Mesendoderm (in vitro differentiated cells): ENCODE results near the gene MEGF6.
A peak's percentile ranks its signal among the peaks of the same experiment; 100 is the strongest.

ENCODE experiments used
- DNase-seq: peaks from one replicate; pipeline ENCODE4 v3.0.0; 2013
- H2AK5ac ChIP-seq: 2 replicates; pipeline ENCODE4 v1.6.1; 2013; ENCODE audit warnings: low read length, inconsistent platforms
- H2BK120ac ChIP-seq: 2 replicates; pipeline ENCODE4 v1.6.1; 2013; ENCODE audit warnings: low read depth, mild to moderate bottlenecking, low read length, moderate library complexity, mixed read lengths
- H2BK15ac ChIP-seq: replicated peaks from 2 replicates; pipeline ENCODE4 v1.6.1; 2013; ENCODE audit warnings: low read depth, mild to moderate bottlenecking, moderate library complexity
- H2BK5ac ChIP-seq: 2 replicates; pipeline ENCODE4 v1.6.1; 2013; ENCODE audit warnings: low read length, inconsistent platforms
- H3K18ac ChIP-seq: 2 replicates; pipeline ENCODE4 v1.6.1; 2013; ENCODE audit warnings: mild to moderate bottlenecking, low read length, mixed read lengths
- H3K23ac ChIP-seq: one replicate; pipeline ENCODE4 v1.6.1; 2013; ENCODE audit warnings: low read length
- H3K27ac ChIP-seq: 2 replicates; pipeline ENCODE4 v1.5.1; 2013; ENCODE audit warnings: low read depth, mild to moderate bottlenecking, inconsistent platforms, low read length, moderate library complexity
- H3K27me3 ChIP-seq: 2 replicates; pipeline ENCODE4 v1.6.1; 2013; ENCODE audit warnings: low read length, control low read depth, mild to moderate bottlenecking, inconsistent platforms; ENCODE audit not compliant: insufficient read depth, poor library complexity
- H3K36me3 ChIP-seq: 2 replicates; pipeline ENCODE4 v1.6.1; 2013; ENCODE audit warnings: low read length, inconsistent platforms; ENCODE audit not compliant: control insufficient read depth, insufficient read depth
- H3K4ac ChIP-seq: one replicate; pipeline ENCODE4 v1.6.1; 2013; ENCODE audit warnings: low read depth, mild to moderate bottlenecking, low read length, moderate library complexity
- H3K4me1 ChIP-seq: 2 replicates; pipeline ENCODE4 v1.6.1; 2013; ENCODE audit warnings: low read depth, low read length, inconsistent platforms; ENCODE audit not compliant: control insufficient read depth
- H3K4me2 ChIP-seq: 2 replicates; pipeline ENCODE4 v1.6.1; 2013; ENCODE audit warnings: low read length
- H3K4me3 ChIP-seq: 2 replicates; pipeline ENCODE4 v1.5.1; 2013; ENCODE audit warnings: mild to moderate bottlenecking, low read length
- H3K56ac ChIP-seq: one replicate; pipeline ENCODE4 v1.6.1; 2013; ENCODE audit warnings: low read length
- H3K79me1 ChIP-seq: 2 replicates; pipeline ENCODE4 v1.6.1; 2013; ENCODE audit warnings: low read length, inconsistent platforms
- H3K79me2 ChIP-seq: 2 replicates; pipeline ENCODE4 v1.6.1; 2013; ENCODE audit warnings: mild to moderate bottlenecking, low read length; ENCODE audit not compliant: control insufficient read depth, insufficient read depth
- H3K9ac ChIP-seq: 2 replicates; pipeline ENCODE4 v1.6.1; 2013; ENCODE audit warnings: low read length, inconsistent platforms
- H4K5ac ChIP-seq: one replicate; pipeline ENCODE4 v1.6.1; 2013; ENCODE audit warnings: low read length
- H4K8ac ChIP-seq: one replicate; pipeline ENCODE4 v1.6.1; 2013; ENCODE audit warnings: low read depth, mild to moderate bottlenecking, control low read depth, low read length, moderate library complexity
- WGBS: extraction: QIAGEN DNeasy Blood & Tissue Kit; methylation state at CpG from one replicate; pipeline ENCODE4 v1.1.7; 2013; ENCODE audit warnings: low lambda C conversion rate, missing lambda C conversion rate; ENCODE audit not compliant: insufficient coverage; ENCODE audit errors: extremely low coverage; 5-methylcytosine and 5-hydroxymethylcytosine counted together

The MEGF6 gene

DNA sequence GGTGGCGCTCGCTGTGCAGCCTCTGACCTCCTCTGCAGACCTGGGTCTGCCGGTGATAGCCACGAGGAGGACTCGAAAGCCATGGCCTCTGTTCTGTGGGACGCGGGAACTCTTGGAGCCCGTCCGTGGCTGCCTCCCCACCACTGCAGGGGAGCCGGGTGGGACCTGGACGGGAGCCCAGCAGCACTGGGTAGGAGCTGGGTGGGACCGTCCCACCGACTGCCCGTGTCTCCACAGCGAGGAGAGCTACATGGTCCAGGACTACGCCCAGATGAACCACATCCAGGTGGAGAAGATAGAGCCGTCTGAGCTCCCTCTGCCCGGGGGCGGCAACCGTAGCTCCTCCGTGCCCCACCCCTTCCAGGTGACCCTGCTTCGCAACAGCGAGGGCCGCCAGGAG lies 133.1 kb downstream of the MEGF6 start:
- H3K79me1 ChIP-seq: no peaks in the 10 kb centered on the region
- no peak overlapping the region for H4K8ac ChIP-seq
- no peak overlapping the region for H2BK5ac ChIP-seq
- H3K79me2 ChIP-seq: no peaks in the 10 kb centered on the region
- no peak overlapping the region for H2BK15ac ChIP-seq
- no peak overlapping the region for H3K9ac ChIP-seq
- no peak overlapping the region for H3K18ac ChIP-seq
- H4K5ac ChIP-seq: no peak overlapping the region
- H3K27me3 ChIP-seq: no peaks in the 10 kb centered on the region
- no peak overlapping the region for H3K4ac ChIP-seq
- H3K4me3 ChIP-seq: no peak overlapping the region
- H3K23ac ChIP-seq: no peak overlapping the region
- H2BK120ac ChIP-seq: no peak overlapping the region
- H3K36me3 ChIP-seq: peaks cover 4% of the 10 kb centered on the region
- H2AK5ac ChIP-seq: no peak overlapping the region
- no peaks in the 10 kb centered on the region for H3K4me1 ChIP-seq
- no peak for DNase-seq
- no peak overlapping the region for H3K56ac ChIP-seq
- H3K27ac ChIP-seq: no peak overlapping the region
- H3K4me2 ChIP-seq: no peak overlapping the region
- no CpG with 5 or more reads among the region's 24 CpGs for WGBS

DNA sequence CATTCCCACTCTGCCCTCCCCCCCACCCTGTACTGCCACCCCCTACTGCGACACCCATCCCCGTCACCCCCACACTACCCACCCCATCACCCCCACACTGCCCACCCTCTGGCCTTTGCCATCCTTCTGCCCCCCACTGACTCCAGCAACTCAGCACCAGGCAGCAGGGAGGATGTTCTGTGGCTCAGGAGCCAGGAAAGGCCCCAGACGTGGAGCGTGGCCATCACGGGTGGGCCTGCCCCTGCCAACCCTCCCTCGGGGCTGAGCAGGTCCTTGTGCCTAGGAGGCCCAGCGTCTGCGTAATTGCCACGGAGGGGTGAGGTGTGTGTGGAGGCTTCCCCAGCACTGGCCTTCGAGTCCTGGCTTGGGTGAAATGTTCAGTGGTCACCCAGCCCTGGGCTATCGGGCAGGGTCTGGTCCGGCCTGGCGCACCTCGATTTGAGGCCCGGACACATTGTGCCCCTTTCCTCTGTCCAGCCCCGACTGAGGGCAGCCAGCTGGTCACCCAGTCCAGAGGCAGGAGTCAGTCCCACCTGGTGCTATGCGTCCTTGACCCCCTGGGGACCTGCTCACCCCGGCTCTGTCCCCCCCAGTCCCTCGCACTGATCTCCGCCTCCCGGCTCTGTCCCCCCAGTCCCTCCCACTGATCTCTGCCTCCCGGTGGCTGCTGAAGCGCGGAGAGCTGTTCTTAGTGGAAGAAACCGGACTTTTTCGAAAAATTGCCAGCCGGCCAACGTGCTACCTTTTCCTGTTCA lies 133.9 kb downstream of the MEGF6 start:
- Histone ChIP-seq H3K4me2 (no peak overlapping the region), H2BK120ac (no peak overlapping the region), H3K27ac (no peak overlapping the region), H2BK5ac (no peak overlapping the region), H4K5ac (no peak overlapping the region), H3K4ac (no peak overlapping the region), H4K8ac (no peak overlapping the region), H3K18ac (no peak overlapping the region), H3K27me3 (no peaks in the 10 kb centered on the region), H3K56ac (no peak overlapping the region), H3K79me1 (no peaks in the 10 kb centered on the region), H2BK15ac (no peak overlapping the region), H3K9ac (no peak overlapping the region), H3K79me2 (no peaks in the 10 kb centered on the region), H3K4me1 (no peaks in the 10 kb centered on the region), H3K36me3 (peaks cover 4% of the 10 kb centered on the region), H3K23ac (no peak overlapping the region), H3K4me3 (no peak overlapping the region), H2AK5ac (no peak overlapping the region)
- DNase-seq: peak; percentile 40
- no CpG with 5 or more reads among the region's 28 CpGs for WGBS

DNA sequence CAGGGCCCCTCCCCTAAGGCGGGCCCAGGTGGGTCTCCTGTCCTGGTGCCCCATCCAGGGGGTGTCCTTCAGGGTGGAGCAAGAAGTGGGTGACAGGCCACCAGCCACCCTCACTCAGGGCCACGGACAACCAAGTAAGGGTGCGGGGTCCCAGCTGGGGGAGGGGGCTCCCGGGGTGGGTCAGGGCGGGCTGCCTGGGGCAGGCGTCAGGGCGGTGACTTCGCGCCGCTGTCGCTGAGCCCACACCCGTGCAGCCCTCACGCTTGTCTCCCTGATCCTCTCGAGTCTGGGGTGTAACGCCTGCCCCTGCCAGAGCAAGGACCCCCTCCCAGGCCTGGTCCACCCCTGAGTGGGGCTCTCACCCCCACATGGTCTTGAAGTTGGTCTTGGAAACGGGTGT lies 134.6 kb downstream of the MEGF6 start:
- no CpG with 5 or more reads among the region's 16 CpGs for WGBS
- no peak overlapping the region for H3K18ac ChIP-seq
- no peak overlapping the region for H4K5ac ChIP-seq
- H3K23ac ChIP-seq: no peak overlapping the region
- H2BK120ac ChIP-seq: no peak overlapping the region
- H2BK5ac ChIP-seq: no peak overlapping the region
- H3K4ac ChIP-seq: no peak overlapping the region
- no peak overlapping the region for H3K4me3 ChIP-seq
- H2AK5ac ChIP-seq: no peak overlapping the region
- H3K79me2 ChIP-seq: no peaks in the 10 kb centered on the region
- no peak overlapping the region for H3K4me2 ChIP-seq
- H4K8ac ChIP-seq: no peak overlapping the region
- H3K36me3 ChIP-seq: peaks cover 4% of the 10 kb centered on the region
- no peak overlapping the region for H3K56ac ChIP-seq
- no peak for DNase-seq
- H2BK15ac ChIP-seq: no peak overlapping the region
- H3K4me1 ChIP-seq: no peaks in the 10 kb centered on the region
- H3K27me3 ChIP-seq: no peaks in the 10 kb centered on the region
- H3K27ac ChIP-seq: no peak overlapping the region
- no peaks in the 10 kb centered on the region for H3K79me1 ChIP-seq
- H3K9ac ChIP-seq: no peak overlapping the region

DNA sequence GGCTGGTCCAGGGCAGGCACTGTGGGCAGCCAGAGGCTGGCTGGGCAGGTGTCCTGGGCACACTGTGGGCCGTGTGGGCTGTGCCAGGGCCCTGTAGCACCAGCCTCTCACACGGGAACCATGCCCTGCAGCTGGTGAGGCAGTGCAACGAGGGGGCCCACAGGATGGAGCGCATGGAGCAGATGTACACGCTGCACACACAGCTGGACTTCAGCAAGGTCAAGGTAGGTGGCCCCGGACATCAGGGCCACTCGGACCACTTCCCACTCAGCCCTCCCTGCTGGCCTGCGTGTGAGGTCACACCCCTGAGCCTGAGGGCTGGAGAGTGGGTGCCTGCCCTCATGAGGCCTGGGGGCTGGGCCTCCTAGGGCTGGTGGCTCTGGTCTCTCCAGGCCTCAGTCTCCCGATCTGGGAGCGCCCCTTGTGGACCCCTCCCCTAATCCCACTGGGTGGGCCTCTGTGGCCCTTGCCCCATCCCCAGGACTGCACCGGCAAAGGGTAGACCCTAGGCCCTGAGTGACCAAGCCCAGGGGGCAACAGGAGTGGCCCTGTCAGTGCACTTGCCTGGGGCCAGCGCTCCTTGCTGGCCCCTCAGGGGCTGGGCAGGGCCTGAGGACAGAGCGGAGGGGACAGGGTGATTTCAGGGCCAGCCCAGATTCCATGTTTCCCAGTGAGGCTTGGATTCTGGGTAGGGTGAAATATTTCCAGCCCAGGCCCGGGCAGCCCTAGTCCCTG lies 135.3 kb downstream of the MEGF6 start:
- Histone ChIP-seq H2BK15ac (no peak overlapping the region), H2AK5ac (no peak overlapping the region), H3K4ac (no peak overlapping the region), H3K9ac (no peak overlapping the region), H3K18ac (no peak overlapping the region), H3K27me3 (no peaks in the 10 kb centered on the region), H2BK120ac (no peak overlapping the region), H4K8ac (no peak overlapping the region), H3K56ac (no peak overlapping the region), H3K79me2 (no peaks in the 10 kb centered on the region), H4K5ac (no peak overlapping the region), H3K36me3 (peaks cover 4% of the 10 kb centered on the region), H3K4me3 (no peak overlapping the region), H3K4me1 (peaks cover under 1% of the 10 kb centered on the region), H3K79me1 (no peaks in the 10 kb centered on the region), H3K27ac (no peak overlapping the region), H2BK5ac (no peak overlapping the region), H3K23ac (no peak overlapping the region), H3K4me2 (no peak overlapping the region)
- WGBS: no CpG with 5 or more reads among the region's 14 CpGs
- no peak for DNase-seq

DNA sequence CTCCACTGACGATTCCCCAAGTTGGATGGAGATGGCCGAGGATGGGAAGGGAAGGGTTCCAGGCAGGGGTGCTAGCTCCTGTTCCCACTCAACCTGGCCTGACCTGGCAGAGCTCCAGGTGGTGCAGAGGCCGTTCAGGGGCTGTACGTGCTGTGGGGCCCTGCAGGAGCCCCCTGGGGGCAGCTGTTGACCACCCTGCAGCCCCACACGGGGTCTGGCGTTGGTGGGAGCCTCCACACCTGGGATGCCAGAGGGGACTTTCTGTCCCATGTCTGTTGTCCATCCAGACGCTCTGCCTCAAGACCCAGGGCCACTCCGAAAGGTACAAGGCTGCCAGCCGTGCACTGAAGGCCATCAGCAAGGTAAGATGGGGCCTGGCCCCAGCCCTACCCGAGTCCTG lies 136.9 kb downstream of the MEGF6 start:
- no peak for DNase-seq
- H2BK120ac ChIP-seq: no peak overlapping the region
- peaks cover 5% of the 10 kb centered on the region for H3K4me1 ChIP-seq
- no peak overlapping the region for H3K4ac ChIP-seq
- H2BK15ac ChIP-seq: no peak overlapping the region
- no peak overlapping the region for H4K5ac ChIP-seq
- no peak overlapping the region for H3K18ac ChIP-seq
- H3K79me2 ChIP-seq: no peaks in the 10 kb centered on the region
- H3K56ac ChIP-seq: no peak overlapping the region
- no CpG with 5 or more reads among the region's 10 CpGs for WGBS
- H3K9ac ChIP-seq: no peak overlapping the region
- no peaks in the 10 kb centered on the region for H3K27me3 ChIP-seq
- H3K23ac ChIP-seq: no peak overlapping the region
- H2BK5ac ChIP-seq: no peak overlapping the region
- H3K79me1 ChIP-seq: no peaks in the 10 kb centered on the region
- H3K4me3 ChIP-seq: no peak overlapping the region
- H3K36me3 ChIP-seq: peaks cover 4% of the 10 kb centered on the region
- H4K8ac ChIP-seq: no peak overlapping the region
- no peak overlapping the region for H3K4me2 ChIP-seq
- no peak overlapping the region for H3K27ac ChIP-seq
- H2AK5ac ChIP-seq: no peak overlapping the region
